Fibroblast of skin of right quadriceps (primary cell): ENCODE measurements around the gene FAM180A.
"Not testable (repeated sequence)": the region's sequence is repeated elsewhere in the genome, so short reads cannot be mapped to it uniquely, and the experiment has no call there.

Source experiments
- DNase-seq: peaks from one replicate; pipeline ENCODE4 v3.0.0-alpha.2; 2013

Gene FAM180A

DNA sequence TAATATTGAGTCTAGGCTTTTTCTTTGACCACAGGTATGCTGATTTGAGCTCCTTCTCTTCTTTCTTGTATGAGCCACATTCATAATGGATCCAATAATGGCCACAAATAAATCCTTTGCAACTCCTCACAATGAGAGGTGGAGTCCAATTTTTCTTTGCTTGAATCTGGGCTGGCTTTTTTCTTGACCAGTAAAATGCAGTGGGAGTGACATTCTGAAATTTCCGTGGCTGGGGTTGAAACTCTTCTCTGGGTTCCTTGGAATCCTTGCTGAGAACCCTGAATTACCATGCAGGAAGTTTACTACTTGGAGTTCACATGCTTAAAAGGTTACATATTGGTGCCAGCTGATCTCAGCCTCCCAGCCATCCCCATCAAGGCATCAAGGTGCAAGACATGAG lies 22.4 kb upstream of the FAM180A start:
- no peak for DNase-seq

DNA sequence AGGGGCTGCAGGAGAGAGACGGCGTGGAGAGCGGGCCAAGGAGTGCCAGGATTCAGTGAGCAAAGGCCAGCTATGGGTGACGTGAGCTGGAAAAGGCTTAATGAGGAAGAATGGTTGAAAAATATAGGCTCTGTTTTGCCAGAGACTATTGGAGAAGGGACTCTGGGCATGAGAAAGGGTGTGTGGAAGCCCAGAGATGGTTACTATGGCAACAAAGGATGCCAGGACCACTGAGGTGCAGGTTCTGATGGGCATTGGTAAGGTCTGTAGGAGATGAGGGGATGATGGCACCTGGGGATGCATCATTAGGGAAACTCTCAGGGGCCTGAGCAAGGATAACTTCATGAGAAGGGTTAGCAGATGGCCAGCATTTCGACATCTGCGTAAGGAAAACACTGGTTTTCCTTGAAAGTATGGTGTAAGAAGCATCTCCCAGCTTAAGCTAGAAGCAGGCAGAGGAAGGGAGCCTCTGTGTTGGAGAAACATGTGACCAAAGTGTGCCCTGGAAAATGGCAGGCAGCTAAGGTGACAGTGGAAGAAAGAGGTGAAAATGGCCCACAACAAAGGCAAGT lies 21.6 kb upstream of the FAM180A start:
- peak; percentile 21 for DNase-seq

DNA sequence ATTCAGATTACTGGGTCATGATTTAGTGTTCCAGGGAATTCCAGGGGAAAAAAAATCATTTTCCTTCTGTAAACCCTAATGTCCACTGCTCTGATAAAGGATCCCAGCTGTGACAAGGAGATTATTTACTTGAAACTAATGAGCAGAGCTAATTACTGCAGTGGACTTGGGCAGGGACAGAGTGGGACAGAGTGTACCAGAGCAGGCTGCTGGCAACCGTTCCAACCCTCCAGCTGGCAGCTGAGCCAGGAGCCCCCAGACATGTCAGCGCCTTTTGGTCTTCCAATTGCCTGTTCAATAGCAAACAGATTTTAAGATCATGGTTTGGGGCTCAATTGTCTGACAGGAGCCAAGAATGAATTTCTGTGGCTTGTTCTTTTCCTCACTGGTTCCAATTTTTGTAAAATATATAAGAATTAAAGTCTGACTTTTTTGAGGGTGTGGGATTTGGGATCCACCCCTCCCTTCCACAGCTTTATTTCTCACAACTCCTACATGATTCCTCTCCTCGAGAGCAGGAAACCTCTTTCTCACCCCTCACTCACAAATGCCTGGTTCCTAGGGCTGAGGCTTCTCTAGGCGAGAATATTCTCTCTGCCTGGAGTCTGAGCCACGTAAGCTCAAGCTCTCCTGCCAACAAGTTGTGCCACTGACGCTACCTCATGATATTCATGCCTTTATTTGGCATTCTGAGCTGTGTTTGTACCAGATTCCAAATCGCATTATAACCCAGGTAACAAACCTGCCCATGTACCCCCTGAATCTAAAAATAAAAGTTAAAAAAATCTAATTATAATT lies 20.6 kb upstream of the FAM180A start:
- DNase-seq: no peak

DNA sequence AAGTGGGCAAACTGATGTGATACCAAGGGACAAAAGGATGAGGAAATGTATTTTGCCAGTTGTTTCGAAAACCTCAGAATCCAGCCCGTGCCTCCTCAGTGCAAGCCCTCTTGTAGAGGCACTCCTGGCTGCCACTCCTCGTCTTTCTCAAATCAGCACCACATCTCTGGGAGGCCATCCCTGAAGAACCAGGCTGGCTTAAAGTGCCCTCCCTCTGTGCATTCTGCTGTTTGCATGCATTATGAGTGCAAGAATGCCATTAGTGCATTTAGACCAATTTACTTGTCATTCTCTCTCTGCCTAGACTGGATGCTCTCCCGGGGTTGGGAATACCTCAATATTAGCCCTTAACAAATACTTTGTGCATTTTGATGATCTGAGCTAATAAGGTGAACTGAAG lies 19.9 kb upstream of the FAM180A start:
- no peak for DNase-seq

DNA sequence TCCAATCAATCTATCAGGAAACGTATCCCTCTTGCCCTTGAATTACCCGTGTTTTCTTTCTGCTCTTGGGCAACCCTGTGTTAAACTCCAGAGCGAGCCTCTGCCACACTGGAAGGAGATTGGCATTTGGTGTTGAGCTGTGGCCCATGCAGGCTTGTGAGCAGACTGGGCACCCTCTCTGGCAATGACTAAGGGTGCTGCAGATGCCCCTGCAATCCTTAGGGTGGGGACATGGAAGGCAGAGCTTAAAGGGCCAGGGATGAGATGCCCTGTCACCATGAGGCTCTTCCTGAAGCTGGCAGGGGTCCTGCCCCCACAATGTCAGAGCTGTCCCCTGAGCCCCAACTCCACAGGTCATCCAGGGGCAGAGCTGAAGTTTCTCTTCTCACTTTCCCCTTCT lies 19.5 kb upstream of the FAM180A start:
- DNase-seq: no peak

DNA sequence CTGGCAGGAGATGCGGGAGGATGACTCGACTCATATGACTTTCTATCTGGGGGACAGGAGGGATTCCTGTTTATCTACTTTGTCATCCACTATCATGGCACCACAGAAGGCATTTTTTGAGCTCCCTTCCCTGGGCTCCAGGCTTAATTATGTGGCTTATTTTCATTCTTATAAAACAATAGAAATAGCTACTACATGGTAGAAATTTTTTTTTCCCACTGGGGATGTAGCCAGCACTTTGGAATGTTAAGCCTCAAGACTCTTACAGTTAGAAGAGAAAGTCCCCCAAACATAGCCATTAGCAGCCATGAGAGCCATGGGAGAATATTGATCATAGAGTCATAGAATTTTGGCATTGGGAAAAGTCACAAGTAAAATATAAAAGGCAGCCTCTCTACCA lies 14.6 kb upstream of the FAM180A start:
- peak; percentile 53 for DNase-seq

DNA sequence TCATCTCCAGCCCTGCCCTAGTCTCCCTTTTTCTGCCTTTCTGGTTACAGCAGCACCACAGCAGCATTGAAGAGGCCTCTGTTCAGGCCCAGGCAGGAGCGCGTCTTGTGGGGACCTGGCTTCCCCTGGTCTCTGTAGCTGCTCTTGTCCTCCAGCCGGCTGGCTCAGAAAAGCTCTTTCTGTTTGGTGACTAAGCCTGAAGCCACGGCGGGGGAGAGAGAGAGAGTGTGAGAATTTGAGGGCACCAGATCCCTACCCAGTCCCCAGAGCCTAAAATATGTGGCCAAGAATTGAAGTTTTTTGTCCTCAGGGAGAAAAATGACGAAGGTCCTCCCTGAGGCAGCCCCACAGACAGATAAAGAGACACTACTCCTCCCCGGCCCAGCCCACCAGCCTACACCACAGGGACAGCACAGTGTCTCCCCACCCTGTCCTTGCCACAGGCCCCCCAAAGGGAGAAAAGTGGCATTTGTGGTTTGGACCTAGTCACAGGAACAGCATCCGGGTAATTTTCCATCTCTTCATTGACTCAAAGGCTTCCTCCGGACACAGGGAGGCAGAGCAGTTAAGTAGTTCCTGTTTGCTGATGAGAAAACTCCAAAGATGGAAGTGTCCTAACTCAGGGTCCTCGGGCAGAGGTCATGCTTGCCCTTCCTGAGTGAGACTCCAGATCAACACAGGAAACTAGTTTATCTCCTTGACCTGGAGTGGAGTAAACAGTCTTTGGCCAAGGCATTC lies 13.3 kb upstream of the FAM180A start:
- DNase-seq: peak; percentile 75

DNA sequence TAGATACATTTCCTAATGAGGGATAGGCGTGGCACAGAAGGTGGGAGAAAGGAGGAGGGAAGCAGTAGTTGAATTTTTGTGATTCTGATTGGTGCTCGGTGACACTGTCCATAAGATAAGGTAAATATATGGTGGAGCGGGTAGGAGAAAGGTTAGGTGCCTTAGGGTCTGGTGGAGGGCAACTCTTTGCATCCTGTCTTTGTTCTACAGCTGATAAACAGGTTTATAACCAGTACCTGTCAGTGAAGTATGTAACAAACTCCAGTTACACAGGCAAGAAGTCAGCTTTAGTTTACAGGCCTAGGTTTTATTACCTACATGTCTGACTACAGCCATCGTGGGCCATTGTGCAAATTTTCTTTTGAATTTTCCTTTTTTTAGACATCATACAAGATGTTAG lies 10.9 kb upstream of the FAM180A start:
- DNase-seq: no peak

DNA sequence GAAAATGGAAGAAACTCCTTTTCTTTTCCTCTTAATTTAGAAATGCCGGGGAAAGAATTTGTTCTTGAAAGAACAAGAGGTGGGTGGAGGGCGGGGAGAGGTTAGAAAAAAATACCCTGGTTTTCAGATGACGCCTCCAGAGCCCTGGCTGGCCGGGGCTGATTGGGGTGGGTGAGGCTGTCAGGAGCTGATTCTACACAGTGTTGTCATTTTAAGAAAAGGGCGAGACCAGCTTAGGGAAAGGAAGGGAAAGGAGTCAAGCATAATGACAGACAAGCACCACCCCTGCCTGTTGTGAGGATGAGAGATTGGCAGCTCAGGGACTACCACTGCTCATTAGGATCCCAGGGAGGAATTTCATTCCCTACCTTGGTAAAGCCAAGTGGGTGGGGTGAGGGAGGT lies 9.9 kb upstream of the FAM180A start:
- DNase-seq: peak; percentile 63

DNA sequence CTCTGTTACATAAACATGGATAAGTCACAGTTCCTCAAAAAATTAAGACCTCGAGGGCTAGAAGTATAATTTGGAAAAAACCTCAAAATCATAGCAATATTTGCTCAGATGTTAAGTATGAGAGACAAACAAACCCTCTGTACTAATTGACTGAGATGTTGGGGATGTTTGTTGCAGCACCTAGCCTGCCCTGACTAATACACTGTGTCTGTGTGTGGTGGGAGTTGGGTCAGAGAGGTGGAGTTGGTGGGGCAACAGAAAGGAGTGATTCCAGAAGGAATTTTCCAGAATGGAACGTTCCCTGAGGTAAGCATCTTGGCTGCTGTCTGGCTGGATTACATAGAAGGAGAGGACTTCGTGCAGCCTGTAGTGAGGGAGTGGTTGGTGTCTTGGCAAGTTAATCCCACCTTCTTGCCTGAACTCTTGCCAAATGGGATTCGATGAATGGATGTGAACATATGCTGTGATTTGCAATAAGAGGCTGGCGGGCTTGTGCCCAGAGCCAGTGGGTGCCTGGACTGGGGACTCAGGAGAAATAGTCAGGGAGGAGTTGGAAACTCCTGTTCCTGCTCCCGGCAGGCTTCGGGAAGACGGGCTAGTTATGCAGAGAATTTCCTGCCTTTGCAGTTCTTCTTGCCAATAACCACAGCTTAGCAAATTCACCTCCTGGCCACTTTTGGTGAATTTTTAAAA lies 9.3 kb upstream of the FAM180A start:
- peak; percentile 80 for DNase-seq

DNA sequence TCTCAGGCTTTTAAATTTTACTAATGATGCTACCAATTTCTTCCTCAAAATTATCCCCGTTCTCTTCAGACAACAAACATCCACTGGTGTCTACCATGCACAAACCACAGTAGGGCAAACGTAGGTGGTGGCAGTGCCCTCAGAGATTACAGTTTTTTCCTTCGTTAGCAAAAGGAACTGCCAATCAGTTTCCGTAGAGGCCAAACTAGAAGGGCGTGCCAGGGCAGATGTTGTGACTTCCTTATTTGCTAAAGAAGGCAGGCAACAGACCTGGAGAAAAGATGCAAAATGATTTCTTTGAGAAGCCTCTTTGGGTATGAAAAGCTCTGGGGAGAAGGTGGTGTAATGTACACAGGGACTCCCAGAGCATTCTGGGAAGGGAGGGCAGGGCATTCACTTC lies 7.6 kb upstream of the FAM180A start:
- DNase-seq: no peak

DNA sequence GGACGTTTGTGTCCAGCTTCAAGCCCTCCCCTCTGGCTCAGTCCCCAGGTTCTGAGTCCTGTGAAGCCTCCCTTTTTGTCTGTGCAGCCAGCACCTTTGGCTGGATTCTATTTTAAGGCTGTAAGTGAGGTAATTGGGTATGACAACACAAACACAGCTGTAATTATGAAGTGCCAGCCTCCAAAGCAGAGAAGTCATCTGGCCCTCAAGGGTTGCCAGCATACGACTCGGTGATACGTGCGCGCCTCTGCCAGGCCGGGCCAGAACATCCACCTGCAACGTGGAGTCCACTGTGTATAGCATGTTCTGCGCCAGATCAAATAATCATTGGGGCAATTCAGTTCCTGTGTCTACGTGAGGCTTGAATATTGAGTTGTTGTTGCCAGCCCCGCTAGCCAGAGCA lies 6.7 kb upstream of the FAM180A start:
- DNase-seq: no peak

DNA sequence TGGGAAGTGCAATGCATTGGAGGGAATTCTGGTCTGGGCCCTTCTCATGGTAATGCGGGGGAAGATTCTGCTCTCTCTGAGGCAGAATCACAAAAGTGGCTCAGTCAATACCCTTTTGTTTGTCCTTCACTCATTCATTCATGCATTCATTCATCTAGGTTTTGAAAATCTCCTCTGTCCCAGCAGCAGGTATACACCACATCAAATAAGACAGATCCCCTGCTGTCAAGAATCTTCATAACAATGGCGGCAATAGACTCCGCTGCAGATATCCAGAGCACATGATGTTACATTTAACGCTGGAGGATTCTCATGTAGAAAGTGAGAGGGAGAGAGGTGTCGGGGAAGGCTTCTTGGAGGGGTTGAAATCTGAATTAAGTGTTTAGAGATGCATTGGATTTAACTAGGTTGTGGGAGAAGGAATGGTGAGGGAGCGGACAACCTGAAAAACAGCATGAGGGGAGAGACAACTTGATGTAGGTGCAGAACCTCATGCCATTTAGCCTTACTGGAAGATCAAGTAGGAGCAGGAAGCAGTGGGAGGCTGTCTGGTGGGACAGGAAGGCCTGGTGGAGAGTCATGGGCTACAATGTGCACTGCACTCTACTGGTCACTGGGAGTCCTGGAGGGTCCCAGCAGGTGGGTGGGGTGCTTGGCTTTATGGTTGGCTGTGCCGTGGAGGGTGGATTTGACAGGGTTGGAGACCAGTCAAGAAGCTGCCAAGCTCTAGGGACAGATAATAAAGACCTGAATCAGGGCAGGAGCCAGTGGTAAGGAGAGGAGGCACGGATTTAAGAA lies 5.2 kb upstream of the FAM180A start:
- DNase-seq: no peak

DNA sequence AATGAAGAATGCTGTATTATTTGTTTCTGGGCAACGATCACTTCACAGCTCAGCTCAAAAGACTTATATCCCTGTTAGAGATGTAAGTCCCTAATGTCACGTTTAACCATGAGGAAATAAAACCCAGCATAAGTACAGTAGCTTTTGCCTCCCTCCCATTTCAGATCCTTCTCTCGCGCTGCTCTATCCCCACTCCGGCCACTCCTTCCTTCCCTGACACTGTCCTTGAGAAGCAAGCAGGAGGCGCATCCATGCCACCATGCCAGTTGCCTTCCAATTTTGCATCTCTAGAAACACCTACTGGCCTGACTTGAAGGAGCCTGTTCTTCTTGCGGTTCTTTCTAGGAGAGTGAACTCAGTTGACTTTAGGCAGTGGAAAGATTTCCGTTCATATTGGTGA lies 1.2 kb downstream of the FAM180A start:
- DNase-seq: no peak

DNA sequence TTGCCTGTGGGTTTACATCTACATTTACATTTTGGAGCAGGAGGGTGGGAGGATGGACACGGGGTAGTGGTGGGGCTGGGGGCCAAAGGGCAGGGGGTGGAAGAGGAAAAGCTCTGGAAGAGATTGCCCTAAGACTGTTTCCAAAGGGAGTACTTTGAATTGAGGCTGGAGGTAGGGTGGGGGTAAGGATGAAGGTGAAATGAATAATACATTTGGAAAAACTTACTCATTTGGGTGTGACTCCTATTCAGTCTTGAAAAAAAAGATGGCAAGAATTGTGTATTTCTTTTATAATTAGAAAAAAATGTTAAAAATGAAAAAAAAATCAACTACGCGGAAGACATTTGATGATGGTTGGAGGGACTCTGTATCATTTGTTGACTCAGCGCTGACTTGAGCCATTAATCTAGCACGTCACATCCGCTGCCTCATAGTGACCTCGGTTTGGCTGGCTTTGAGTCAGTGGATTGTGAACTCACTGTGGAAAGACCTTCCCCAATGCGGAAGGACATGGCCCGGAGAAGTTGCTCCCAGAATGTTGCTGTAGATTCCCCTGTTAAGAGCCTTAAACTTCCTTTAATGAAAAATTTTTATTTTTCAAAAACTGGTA lies 2.8 kb downstream of the FAM180A start:
- peak; percentile 98 for DNase-seq

DNA sequence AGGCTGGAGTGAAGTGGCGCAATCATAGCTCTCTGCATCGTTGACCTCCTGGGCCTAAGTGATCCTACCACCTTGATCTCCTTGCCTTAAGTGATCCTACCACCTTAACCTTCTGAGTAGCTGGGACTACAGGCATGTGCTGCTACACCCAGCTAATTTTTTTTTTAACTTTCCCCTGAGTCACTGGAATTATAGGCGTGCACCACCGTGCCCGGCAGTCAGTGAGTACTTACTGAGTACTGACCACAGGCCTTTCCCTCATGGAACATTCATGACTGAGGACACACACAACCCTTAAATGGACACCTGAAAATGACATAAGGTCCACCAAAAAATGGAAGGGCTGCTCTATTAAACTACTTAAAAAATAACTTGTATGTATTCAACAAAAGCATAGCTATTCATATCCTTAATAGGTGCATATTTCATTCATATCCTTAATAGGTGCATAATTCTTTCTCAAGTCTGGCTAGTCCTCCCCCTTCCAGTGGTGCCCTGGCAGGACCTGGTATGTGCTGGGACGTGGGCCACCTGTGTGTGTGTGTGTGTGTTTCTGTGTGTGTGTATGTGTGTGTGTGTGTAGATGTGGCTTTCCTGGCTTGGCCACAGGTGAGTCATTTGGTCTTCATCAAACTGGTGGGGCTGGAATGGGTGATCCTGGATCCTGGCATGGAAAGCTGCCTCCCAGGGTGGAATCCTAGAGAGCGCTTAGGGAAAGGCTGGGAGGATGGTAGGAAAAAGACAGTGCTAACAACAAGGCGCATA lies 3.5 kb downstream of the FAM180A start:
- peak; percentile 76 for DNase-seq

DNA sequence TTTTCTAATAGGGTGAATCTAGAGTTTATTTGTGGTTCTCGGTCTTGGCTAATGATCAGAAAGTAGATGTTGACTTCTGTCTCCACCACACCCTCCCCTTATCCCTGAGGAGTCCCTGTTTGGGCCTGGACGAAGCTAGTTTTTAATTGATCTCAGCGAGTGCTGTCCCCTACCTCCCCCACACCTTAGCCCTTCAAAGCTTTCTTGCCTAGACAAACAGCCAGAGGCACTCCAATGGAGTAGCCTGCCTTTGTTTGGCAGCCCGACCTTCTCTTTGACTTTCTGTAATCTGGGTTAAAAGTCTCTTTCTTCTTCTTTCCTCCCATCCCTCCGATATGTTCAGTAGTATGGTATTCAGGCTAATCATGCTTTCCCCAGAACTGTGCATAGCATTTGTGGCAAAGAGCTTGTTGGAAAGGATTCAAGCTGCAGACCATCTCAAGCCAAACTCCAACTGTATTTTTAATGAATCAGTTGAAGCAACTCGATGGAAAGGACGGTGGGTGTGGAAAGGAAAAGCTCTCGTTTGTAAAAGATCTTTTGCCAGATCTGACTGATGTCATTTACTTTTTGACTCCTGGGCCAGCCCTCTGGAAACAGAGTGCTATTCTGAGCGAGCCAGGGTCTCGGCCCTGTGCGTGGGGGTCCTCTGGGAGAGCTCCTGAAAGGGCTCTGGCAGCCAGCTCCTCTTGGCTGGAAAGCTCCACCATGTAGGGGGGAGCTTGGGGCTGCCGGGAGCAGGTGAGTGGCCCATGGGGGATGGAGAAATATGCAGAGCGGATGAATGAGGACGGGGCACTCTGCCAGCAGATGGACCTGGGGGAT lies 4.5 kb downstream of the FAM180A start:
- DNase-seq: peak; percentile 80

DNA sequence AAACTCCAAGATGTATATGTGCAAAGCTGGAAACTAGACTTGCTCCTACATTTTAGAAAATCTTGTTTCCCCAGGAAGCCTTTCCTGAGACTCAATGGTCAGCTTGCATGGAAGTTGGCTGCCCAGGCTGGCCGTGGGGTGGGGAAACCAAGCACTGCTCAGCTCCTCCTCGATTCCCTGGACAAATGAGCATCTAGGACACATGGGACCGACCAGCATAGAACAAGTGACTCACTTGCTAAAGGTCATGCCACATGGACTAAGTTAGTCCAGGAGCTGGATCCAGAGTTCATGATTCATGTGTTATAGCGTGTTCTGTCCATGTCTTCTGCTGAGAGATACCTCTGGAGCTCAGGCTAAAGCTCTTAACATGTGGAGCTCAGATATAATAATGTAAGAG lies 6.2 kb downstream of the FAM180A start:
- no peak for DNase-seq

DNA sequence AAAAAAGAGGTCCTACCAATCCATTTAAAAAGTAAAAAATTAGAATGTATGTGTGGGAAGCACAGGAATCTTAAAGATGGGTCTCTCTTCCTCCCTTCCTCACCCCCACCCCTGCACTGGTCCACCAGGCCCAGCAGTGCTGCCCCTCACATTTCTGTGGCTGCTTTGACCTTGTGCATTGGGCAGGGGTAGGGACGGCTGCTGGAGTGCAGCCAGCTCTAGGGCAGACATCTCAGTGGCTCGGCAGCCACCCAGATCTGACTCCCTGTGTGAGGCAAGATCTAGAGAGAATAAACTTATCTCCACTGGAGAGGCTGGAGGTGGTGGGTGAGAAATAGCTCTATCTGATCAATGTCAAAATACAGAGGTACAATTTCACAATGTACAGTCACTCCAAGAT lies 6.7 kb downstream of the FAM180A start:
- no peak for DNase-seq

DNA sequence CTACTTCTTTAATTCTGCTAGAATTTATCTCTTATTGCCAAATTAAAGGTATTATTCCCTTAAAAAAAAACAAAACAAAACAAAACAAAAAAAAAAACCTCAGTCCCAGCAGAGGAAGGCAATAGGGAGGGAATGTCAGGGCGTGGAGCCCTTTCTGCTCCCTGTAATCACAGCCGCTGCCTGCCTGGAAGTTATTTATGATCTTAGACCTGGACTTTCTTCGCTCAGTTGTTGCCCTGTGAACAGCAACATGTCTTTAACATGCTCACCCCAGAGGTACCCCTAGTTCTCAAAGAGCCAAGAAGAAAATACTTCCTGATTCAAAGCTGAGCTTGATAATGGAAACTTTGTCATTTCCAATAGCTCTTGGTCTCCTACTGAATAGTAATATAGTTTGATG lies 7.7 kb downstream of the FAM180A start:
- DNase-seq: no peak

DNA sequence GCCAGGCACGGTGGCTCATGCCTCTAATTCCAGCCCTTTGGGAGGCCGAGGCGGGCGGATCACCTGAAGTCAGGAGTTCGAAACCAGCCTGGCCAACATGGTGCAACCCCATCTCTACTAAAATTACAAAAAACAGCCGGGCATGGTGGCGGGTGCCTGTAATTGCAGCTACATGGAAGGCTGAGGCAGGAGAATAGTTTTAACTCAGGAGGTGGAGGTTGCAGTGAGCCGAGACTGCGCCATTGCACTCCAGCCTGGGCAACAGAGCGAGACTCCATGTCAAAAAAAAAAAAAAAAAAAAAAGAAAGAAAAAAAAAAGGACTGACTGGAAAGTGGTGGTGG lies 11.3 kb downstream of the FAM180A start:
- DNase-seq: not testable (repeated sequence)
